Peyer's patch (tissue), 4 donors: ENCODE measurements around the gene DNAJC30.

Experiments
- POLR2A ChIP-seq, 2 donors: fragments of 450-650 bp; IDR thresholded peaks; one replicate each; pipeline ENCODE4 v1.5.1; 2017; ENCODE audit warnings: antibody characterized with exemption in 2 of 2, mild to moderate bottlenecking in 2 of 2, moderate library complexity in 2 of 2
- TF ChIP-seq, protein P1 (sequence below), 6 experiments: fragments of 450-650 bp in 4 of 6; fragments of 200-600 bp in 2 of 6; sonication (generic) in 1 of 6; IDR thresholded peaks; one replicate each; pipeline ENCODE4 v1.5.1; 2017 to 2019; ENCODE audit warnings: antibody characterized with exemption in 6 of 6, mild to moderate bottlenecking in 3 of 6, moderate library complexity in 1 of 6

DNA sequence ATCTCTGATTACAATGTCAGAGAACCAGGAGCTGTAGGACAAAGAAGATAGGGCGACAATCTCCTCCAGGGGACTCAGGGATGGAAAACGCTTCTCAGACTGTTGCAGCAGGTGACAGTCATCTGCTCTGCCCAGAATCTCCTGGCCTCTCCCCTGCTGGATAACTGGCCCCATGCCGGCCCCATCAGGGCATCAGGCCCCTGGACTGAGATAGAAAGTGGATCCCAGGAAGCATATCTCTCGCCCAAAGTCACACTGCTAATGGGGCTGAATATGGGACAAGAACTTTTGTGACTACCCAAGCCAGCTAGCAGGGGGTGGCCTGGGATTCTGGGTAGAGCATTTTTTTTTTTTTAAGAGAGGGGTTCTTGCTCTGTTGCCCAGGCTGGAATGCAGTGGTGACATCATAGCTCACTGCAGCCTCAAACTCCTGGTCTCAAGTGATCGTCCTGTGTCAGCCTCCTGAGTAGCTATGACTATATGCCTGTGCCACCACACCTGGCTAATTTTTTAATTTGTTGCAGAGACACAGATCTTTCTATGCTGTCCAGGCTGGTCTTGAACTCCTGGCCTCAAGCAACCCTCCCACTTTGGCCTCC, 38.5 kb downstream of the DNAJC30 start:
- TF ChIP-seq, protein P1, sequence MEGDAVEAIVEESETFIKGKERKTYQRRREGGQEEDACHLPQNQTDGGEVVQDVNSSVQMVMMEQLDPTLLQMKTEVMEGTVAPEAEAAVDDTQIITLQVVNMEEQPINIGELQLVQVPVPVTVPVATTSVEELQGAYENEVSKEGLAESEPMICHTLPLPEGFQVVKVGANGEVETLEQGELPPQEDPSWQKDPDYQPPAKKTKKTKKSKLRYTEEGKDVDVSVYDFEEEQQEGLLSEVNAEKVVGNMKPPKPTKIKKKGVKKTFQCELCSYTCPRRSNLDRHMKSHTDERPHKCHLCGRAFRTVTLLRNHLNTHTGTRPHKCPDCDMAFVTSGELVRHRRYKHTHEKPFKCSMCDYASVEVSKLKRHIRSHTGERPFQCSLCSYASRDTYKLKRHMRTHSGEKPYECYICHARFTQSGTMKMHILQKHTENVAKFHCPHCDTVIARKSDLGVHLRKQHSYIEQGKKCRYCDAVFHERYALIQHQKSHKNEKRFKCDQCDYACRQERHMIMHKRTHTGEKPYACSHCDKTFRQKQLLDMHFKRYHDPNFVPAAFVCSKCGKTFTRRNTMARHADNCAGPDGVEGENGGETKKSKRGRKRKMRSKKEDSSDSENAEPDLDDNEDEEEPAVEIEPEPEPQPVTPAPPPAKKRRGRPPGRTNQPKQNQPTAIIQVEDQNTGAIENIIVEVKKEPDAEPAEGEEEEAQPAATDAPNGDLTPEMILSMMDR (IDR thresholded peaks at IDR 0.05), result no peak
- TF ChIP-seq POLR2A (IDR thresholded peaks at IDR 0.05), result no peak
